ENCODE data around the gene CLEC2A. TPM values are rescaled to one million over a fixed set of nuclear protein-coding genes. Genes with fewer than 3 reads are reported as not detected.

The CLEC2A gene
- total RNA-seq, 1 experiment from 2014 or later = 0.87 TPM

- Mint-ChIP-seq H3K27me3 (ENCODE audit: low read depth) (no peaks in the 10 kb centered on the region), H3K4me1 (peaks cover 2 to 3% of the 10 kb centered on the region in 2 experiments; a peak in 3 of 4 replicates), H3K4me3 (no peak overlapping the region), H3K36me3 (ENCODE audit: insufficient read depth in 1 of 3, low read depth in 3 of 3) (no peaks in the 10 kb centered on the region), H3K9me3 (no peaks in the 10 kb centered on the region; a peak in 1 of 5 replicates), H3K27ac (no peak overlapping the region)
- no peak overlapping the region for H3K23ac ChIP-seq (ENCODE audit: insufficient read length, low read depth, low read length)
- H3K4me2 ChIP-seq (ENCODE audit: insufficient read depth, insufficient read length, low read length) = no peak overlapping the region
- H4K20me1 ChIP-seq (ENCODE audit: control insufficient read depth, insufficient read depth, insufficient read length) = no peaks in the 10 kb centered on the region
- no peaks in the 10 kb centered on the region for H3K4me1 ChIP-seq (ENCODE audit: insufficient read depth, low read length)
- DNase-seq = no peak
- H3K4ac ChIP-seq (ENCODE audit: low read depth, low read length) = no peak overlapping the region
- no peaks in the 10 kb centered on the region for H3K23me2 ChIP-seq (ENCODE audit: insufficient read length, low read depth, low read length, poor library complexity, severe bottlenecking)
- H3K18ac ChIP-seq (ENCODE audit: insufficient read length, low read depth, low read length) = no peak overlapping the region
- H2BK15ac ChIP-seq (ENCODE audit: low read depth, low read length) = no peak overlapping the region
- H3K9me3 ChIP-seq (ENCODE audit: control insufficient read depth, low read depth, low read length) = no peaks in the 10 kb centered on the region
- H3K56ac ChIP-seq (ENCODE audit: insufficient read length, low read depth, low read length) = no peak overlapping the region
- H3T11ph ChIP-seq (ENCODE audit: low read length) = no peak overlapping the region
- no CpG with 5 or more reads among the region's 3 CpGs for WGBS (ENCODE audit: extremely low coverage, insufficient read length, low lambda C conversion rate)
- no peak overlapping the region for H2BK12ac ChIP-seq (ENCODE audit: insufficient read length, low read depth, low read length)
- TF ChIP-seq CTCF (conservative IDR thresholded peaks at IDR 0.05) = no peak
- H4K91ac ChIP-seq (ENCODE audit: insufficient read length, low read depth, low read length) = no peak overlapping the region
- no peak overlapping the region for H4K5ac ChIP-seq (ENCODE audit: insufficient read length, low read depth, low read length)
- H2BK120ac ChIP-seq (ENCODE audit: low read depth, low read length, poor library complexity, severe bottlenecking) = no peak overlapping the region
- H3K9ac ChIP-seq (ENCODE audit: extremely low read depth, insufficient read length, low read length) = no peak overlapping the region
- no peak overlapping the region for H4K8ac ChIP-seq (replicated peaks; ENCODE audit: insufficient read length, low read depth, low read length)
- H3K14ac ChIP-seq (ENCODE audit: insufficient read depth, low read length) = no peak overlapping the region
- no peak overlapping the region for H2AK5ac ChIP-seq (ENCODE audit: insufficient read length, low read length)
- no peak overlapping the region for H2AFZ ChIP-seq (ENCODE audit: low read length)
- no peaks in the 10 kb centered on the region for H3K79me1 ChIP-seq (ENCODE audit: insufficient read depth, low read depth, low read length, poor library complexity, severe bottlenecking)
- H2BK20ac ChIP-seq (ENCODE audit: low read depth, low read length, poor library complexity, severe bottlenecking) = no peak overlapping the region
- no peak overlapping the region for H2BK5ac ChIP-seq (ENCODE audit: insufficient read length, low read length)
- H3K27ac ChIP-seq (ENCODE audit: insufficient read length, low read depth, low read length) = no peak overlapping the region
- no peaks in the 10 kb centered on the region for H3K27me3 ChIP-seq (ENCODE audit: insufficient read depth, low read length)
- H3K79me2 ChIP-seq (ENCODE audit: insufficient read depth, low read length) = no peaks in the 10 kb centered on the region
Observed at GRCh38 chr12:9928607-9929006, 3.6 kb downstream of the CLEC2A start.

Measured in H9 (cell line).